ENCODE data around the gene GNE. TPM values are rescaled to one million over a fixed set of nuclear protein-coding genes. Genes with fewer than 3 reads are reported as not detected.

The GNE gene
- total RNA-seq, 1 donor from 2014 or later, result 14.6 TPM

- ATAC-seq, result no peak
- no peak for TF ChIP-seq CTCF (IDR thresholded peaks at IDR 0.05)
- Histone ChIP-seq H3K9me3 (peaks cover under 1% of the 10 kb centered on the region), H3K4me3 (no peak overlapping the region), H3K27me3 (ENCODE audit: low read depth) (no peaks in the 10 kb centered on the region), H3K36me3 (peaks cover 88% of the 10 kb centered on the region), H3K27ac (peak overlapping the region; percentile 14), H3K4me1 (peaks cover 19% of the 10 kb centered on the region)
- no peak for DNase-seq
- intact Hi-C loops (cut with DNase I), result no loop called here
Observed at GRCh38 chr9:36217256-36217968, 40.8 kb downstream of the GNE start.

GRCh38 chr9:36214571-36214970 is 43.7 kb downstream of the GNE start:
- Histone ChIP-seq H3K36me3 (peaks cover 89% of the 10 kb centered on the region), H3K9me3 (no peaks in the 10 kb centered on the region), H3K4me1 (peaks cover 38% of the 10 kb centered on the region), H3K27me3 (ENCODE audit: low read depth) (no peaks in the 10 kb centered on the region), H3K4me3 (no peak overlapping the region), H3K27ac (peak overlapping the region; percentile 8)
- TF ChIP-seq CTCF (IDR thresholded peaks at IDR 0.05), result no peak
- intact Hi-C loops (cut with DNase I), result no loop called here
- no peak for ATAC-seq
- no peak for DNase-seq

GRCh38 chr9:36213989-36214388 is 44.3 kb downstream of the GNE start:
- ATAC-seq (no peak), DNase-seq (no peak)
- Histone ChIP-seq H3K36me3 (peaks cover 89% of the 10 kb centered on the region), H3K4me1 (peaks cover 38% of the 10 kb centered on the region), H3K4me3 (no peak overlapping the region), H3K27me3 (ENCODE audit: low read depth) (no peaks in the 10 kb centered on the region), H3K27ac (no peak overlapping the region), H3K9me3 (no peaks in the 10 kb centered on the region)
- no peak for TF ChIP-seq CTCF (IDR thresholded peaks at IDR 0.05)
- intact Hi-C loops (cut with DNase I), result no loop called here

GRCh38 chr9:36213387-36213786 is 44.9 kb downstream of the GNE start:
- Histone ChIP-seq H3K4me1 (peaks cover 42% of the 10 kb centered on the region), H3K27me3 (ENCODE audit: low read depth) (no peaks in the 10 kb centered on the region), H3K36me3 (peaks cover 89% of the 10 kb centered on the region), H3K4me3 (no peak overlapping the region), H3K27ac (no peak overlapping the region), H3K9me3 (no peaks in the 10 kb centered on the region)
- TF ChIP-seq CTCF (IDR thresholded peaks at IDR 0.05), result no peak
- ATAC-seq (no peak), DNase-seq (no peak)
- intact Hi-C loops (cut with DNase I), result no loop called here

GRCh38 chr9:36211510-36211909 is 46.7 kb downstream of the GNE start:
- H3K4me3 ChIP-seq, result no peak overlapping the region
- no peaks in the 10 kb centered on the region for H3K27me3 ChIP-seq (ENCODE audit: low read depth)
- DNase-seq (no peak), ATAC-seq (no peak)
- intact Hi-C loops (cut with DNase I), result no loop called here
- no peaks in the 10 kb centered on the region for H3K9me3 ChIP-seq
- no peak for TF ChIP-seq CTCF (IDR thresholded peaks at IDR 0.05)
- peaks cover 47% of the 10 kb centered on the region for H3K4me1 ChIP-seq
- peaks cover 89% of the 10 kb centered on the region for H3K36me3 ChIP-seq
- no peak overlapping the region for H3K27ac ChIP-seq
